HL-60 (cell line): Measurements from ENCODE around the gene SASH1.

Experiments used
- CTCF ChIP-seq: IDR thresholded peaks from one replicate; pipeline ENCODE4 v1.5.1; 2011; ENCODE audit warnings: low read length, control low read depth, inconsistent platforms; ENCODE audit not compliant: insufficient read depth
- GABPA ChIP-seq: IDR thresholded peaks from 2 replicates; pipeline ENCODE4 v1.6.1; 2012; ENCODE audit warnings: low read depth
- POLR2AphosphoS5 ChIP-seq: IDR thresholded peaks from 2 replicates; pipeline ENCODE4 v1.6.1; 2012; ENCODE audit warnings: low read depth
- REST ChIP-seq: IDR thresholded peaks from 2 replicates; pipeline ENCODE4 v1.6.1; 2012; ENCODE audit warnings: low read depth; ENCODE audit not compliant: insufficient replicate concordance

GRCh38 chr6:148388521-148388920 is 45.9 kb downstream of the SASH1 start:
- TF ChIP-seq CTCF, result no peak
- no peak for TF ChIP-seq POLR2AphosphoS5
- TF ChIP-seq GABPA, result no peak
- TF ChIP-seq REST, result no peak
